NT2/D1 (cell line): ENCODE results near the gene AP3D1.
"Not testable (repeated sequence)": the region's sequence is repeated elsewhere in the genome, so short reads cannot be mapped to it uniquely, and the experiment has no call there.

Experiments used
- YY1 ChIP-seq: IDR thresholded peaks from 2 replicates; pipeline ENCODE4 v1.6.1; 2011; ENCODE audit not compliant: insufficient read length, insufficient read depth
- ZNF274 ChIP-seq: IDR thresholded peaks from 2 replicates; pipeline ENCODE4 v1.6.1; 2011; ENCODE audit warnings: mild to moderate bottlenecking, low read depth, low read length

- TF ChIP-seq YY1, ZNF274: not testable (repeated sequence)
Measured at GRCh38 chr19:2128252-2128651, 23.1 kb downstream of the AP3D1 start.
